NOMO-1 treated with dmso at 0.1 percent for 144 hours (cell line): Measurements from ENCODE around the gene GALNT9.

Experiments
- DNase-seq: peaks from one replicate; lab custom pipeline; 2025; ENCODE audit not compliant: unreplicated experiment; lab: John Stamatoyannopoulos, UW

Gene GALNT9

DNA sequence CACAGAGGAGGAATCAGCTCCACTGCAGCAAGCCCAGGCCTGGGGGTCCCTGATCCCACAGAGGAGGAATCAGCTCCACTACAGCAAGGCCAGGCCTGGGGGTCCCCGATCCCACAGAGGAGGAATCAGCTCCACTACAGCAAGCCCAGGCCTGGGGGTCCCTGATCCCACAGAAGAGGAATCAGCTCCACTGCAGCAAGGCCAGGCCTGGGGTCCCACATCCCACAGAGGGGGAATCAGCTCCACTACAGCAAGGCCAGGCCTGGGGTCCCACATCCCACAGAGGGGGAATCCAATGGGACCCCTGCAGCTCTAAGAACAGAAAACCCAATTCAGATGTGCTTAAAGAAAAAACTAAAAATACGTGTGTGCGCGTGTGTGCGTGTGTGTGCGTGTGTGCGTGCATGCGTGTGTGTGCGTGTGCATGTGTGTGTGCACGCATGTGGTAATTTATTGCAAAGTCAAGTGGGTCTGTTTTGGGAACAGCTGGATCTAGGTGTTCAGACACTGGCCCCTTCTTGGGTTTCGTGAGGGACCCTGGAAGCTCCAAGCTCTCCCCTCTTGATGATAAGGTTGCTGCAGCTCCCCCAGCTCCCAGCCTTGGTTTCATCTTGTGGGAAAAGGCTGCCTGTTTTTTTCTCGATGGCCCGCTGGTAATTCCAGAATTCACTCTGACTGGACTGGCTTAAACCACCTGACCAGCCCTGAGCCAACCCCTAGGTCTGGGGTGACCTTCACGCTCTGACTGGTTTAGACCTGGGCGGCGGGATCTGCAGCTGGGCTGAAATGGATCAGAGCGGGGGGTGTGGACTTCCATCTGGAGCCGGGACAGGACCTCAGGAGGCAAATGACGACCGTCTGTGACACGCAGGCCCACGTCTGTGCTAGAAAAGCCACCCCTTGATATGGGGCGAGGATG, 47.1 kb downstream of the GALNT9 start:
- DNase-seq = no peak

DNA sequence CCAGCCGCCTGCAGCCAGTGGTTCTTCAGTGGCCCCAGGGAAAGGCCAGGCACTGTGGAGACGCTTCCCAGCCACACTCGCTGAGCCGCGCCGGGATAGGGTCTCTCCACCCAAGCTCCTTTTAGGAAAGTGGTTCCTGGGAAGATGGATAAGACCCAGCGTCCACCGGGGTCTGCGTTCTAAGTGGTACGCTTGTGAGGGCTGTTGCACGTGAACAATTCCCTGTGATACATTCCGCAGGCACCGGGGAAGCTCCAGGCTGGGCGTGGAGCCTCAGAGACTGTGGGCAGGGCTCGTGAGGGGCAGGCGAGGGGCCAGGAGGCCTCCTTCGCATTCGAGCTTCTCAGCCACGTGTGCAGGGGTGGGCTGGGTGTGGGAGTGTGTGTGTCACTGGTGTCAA, 48.4 kb downstream of the GALNT9 start:
- DNase-seq = no peak

- no peak for DNase-seq
Measured at GRCh38 chr12:132280406-132280805, 49.0 kb downstream of the GALNT9 start.

DNA sequence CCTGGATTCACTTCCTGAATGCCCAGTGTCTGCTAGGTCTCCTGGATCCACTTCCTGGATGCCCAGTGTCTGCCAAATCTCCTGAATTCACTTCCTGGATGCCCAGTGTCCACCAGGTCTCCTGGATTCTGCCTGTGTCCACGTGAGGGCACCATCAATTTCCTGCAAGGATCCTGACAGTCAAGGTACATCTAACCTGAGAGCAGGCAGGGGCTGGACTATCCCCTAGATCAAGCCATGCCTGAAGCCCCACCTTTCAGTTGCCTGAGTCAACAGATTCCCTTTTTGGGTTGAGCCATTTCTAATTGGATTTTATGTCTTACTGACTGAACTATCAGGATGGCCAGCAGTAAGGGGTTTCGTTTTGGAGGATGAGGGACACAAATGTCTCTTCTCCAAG, 49.5 kb downstream of the GALNT9 start:
- no peak for DNase-seq

GRCh38 chr12:132279184-132279889, 50.1 kb downstream of the GALNT9 start:
- DNase-seq = no peak

DNA sequence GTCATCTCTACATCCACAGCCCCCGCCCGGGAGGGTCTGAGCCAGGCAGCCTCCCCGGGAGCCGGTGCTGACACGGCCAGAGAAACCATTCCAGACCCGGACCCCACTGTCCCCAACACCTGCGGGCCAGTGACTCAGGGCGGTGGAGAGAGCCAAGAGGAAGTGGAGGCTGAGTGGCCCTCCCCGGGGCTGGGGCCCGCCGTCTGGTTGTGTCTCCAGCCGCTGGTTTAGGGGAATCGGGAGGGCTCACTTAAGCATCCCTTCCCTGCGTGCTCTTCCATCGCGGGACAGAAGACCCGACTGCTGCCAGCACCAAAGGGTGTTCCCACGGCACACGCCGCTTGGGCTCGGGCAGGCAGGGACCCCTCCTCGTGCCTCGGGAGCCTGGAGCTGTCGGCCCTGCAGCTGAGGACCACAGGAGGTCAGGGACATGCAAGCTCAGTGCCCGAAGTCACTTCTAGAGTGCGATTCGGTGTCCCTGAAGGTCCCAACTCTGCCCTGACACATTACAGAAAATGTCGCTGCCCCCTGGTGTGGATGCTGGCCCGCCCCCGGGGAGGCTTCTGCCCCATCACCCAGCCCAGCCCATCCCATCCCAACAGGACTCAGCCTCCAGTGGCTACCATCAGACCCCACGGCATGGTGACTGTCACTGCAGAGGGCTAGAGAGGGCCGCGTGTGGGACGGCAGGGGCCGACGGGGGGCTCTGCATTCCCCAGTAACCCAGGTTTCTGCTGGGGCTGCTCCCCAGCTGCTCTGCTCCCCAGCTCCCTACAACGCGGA, 50.8 kb downstream of the GALNT9 start:
- DNase-seq = no peak

DNA sequence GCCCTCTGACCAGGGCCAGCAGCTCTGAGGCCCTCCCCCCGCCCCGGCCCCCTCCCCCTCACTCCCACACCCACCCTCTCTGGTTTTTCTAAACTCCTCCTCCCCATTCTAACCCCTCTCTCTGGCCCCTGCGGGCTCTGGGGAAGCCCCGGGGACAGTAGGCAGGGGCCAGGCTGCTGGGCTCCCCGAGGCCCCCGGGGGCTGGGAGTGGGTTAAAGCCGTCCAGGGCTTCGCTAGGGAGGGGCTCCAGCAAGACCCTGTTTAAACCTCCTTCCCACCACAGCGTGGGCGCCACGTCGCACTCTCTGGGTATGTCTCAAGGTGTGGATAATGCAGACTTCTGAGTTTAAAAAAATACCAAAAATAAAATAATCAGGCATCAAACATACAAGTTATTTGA, 51.4 kb downstream of the GALNT9 start:
- DNase-seq = no peak

DNA sequence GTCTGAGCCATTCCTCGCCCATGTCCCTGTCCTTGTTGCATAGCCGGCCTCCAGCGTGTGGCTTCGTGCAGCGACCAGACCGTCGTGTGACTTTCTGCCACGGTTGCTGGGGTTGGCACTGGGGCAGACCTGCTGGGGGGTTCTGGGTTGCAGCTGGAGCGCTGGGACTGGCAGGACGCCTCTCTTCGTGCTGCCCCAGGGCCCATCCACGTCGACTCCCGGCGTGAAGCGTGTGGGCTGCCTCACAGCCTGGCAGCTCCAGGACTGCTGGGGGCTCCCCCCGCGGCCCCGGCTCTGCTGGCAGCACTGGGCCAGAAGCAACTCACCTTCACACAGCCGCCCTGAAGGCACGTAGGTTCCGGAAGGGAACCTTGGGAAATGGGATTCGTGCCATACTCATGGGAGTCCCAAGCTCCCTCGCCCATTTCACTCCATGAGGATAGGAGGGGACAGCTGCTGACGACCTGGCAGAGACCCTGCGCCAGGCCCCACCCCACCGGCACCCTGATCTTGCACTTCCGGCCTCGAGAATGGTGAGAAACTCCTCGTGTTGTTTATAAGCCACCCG, 51.9 kb downstream of the GALNT9 start:
- DNase-seq = no peak

- DNase-seq = no peak
Measured at GRCh38 chr12:132276827-132277373, 52.5 kb downstream of the GALNT9 start.

DNA sequence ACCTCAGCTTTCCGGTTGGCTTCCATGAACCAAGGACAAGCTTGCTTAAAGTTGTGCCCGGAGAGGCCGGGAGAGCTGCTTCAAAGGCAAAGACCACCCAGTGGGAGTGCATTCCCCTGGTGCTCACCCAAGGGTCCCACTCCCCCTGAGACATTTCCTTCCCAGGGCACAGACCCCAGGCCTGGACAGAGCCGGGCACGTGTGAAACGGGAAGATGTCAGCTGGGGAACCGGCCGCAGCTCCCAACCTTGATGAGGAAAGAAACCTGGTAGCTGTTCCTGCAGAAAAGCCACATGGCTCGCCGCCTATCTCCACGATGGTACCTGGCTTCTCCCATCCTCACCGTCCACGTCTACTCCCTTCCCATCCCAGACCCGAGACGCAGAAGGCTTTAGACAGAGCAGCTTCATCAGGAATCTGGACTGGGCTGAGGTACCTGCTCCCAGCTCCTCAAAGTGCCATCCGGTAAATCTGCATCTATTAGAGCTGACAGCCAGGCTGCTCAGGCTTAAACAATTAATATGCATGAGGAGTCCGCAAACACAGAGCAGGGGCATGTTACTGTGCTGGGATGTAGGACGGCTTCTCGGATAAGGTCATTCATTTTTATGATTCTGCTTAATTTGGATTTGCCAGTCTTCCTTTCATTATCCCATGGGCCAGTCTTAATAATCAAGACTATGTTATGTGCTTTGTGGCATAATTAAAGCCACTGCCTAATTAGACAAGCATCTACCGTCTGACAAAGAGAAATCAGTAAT, 53.1 kb downstream of the GALNT9 start:
- DNase-seq = no peak

DNA sequence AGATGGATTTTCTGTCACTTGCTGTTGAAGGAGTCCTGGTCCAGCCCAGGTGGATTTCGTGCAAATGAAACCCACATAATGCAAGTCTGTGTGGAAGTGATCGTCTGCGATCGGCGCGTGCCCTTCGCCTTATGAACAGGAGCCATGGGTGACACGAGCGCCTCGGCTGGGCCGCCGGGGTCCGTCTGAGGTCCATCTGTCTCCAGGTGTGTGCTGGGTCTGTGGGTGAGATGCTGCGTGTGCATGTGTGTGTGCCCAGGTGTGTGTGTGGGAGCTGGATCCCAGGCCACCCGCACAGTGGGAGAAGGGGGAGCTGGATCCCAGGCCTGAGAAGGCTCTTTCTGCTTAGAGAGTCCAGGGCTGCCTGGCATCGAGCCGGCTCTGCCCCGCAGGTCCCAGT, 53.8 kb downstream of the GALNT9 start:
- no peak for DNase-seq

DNA sequence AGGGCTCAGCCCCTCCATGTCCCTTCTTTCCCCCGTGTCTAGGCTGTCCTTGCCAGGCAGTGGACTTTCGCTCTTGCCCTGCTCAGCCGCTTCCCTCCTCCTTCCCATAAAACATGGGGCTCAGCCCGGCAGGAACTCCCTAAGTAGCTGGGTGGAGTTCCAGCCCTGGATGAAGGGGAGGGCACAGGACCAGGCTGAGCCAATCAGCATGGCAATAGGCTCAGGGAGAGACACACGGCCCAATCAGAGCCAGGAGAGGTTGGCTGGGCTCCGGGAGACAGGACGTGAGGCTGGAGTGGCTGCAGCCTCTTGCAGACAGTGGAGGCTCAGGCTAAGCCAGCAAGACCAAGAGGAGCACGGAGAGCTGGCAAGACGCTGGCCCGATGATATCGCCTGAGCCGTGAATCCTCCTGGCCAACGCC, 54.3 kb downstream of the GALNT9 start:
- no peak for DNase-seq

DNA sequence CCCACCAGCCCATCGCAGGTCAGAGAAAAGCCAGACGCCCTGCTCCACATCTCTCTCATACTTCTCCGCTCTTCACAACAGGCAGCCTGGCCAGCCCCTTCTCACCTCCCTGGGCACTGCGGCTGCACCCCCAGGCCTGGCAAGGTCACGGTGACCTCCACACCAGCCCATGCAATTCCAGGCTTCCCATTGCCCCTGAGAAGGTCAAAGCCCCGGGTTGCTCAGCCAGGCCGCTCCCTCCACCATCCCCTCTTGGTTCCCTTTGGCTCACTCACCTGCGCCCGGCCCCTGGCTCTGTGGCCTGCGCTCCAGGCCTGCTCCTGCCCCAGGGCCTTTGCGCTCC, 55.4 kb downstream of the GALNT9 start:
- DNase-seq = no peak

DNA sequence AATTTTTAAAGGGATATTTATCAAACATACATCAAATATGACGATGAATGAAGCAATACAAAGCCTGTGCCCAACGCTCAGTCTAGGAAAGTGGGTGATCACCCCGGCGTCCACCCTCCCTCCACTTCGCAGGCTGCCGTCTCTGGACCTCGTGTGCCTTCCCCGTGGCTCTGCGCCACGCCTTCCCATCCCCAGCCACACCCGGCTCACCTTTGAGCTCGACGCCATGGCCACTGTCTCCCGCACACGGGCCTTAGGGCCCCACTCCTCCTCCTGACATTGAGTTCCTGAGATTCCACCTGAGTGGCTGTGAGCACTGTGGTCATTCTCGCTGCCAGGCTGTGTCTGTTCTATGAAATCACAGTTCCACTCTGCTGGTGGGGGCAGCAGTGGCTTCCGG, 56.7 kb downstream of the GALNT9 start:
- DNase-seq = no peak

DNA sequence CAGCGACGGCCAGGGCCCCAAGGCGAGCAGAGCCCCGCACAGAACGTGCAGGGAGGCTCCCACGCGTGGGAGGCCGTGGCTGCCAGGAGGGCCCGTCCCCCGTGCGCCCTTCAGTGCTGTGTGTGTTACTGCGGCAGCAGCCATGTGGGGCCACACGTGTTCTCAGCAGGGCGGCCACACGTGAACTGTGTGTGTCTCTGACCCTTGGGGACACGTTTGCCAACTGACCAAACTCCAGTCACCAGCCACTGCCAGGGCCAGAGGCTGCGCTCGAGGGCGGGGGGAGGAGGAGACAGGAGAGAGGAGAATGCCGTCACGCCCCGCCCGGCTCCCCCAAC, 57.7 kb downstream of the GALNT9 start:
- no peak for DNase-seq

GRCh38 chr12:132270969-132271754, 58.2 kb downstream of the GALNT9 start:
- no peak for DNase-seq

GRCh38 chr12:132270516-132270915, 58.9 kb downstream of the GALNT9 start:
- no peak for DNase-seq

- no peak for DNase-seq
Measured at GRCh38 chr12:132269271-132269968, 60.0 kb downstream of the GALNT9 start.

GRCh38 chr12:132268674-132269073, 60.7 kb downstream of the GALNT9 start:
- no peak for DNase-seq
